ENCODE data around the gene HNRNPA0.

The HNRNPA0 gene

GRCh38 chr5:137754961-137755762 is 999 bp upstream of the HNRNPA0 start:
- no peak for DNase-seq (ENCODE audit: low read depth)

- DNase-seq (ENCODE audit: low read depth) = peak; percentile 15
Observed at GRCh38 chr5:137753691-137754187, 424 bp downstream of the HNRNPA0 start.

- DNase-seq (ENCODE audit: low read depth) = peak; percentile 16
Observed at GRCh38 chr5:137752905-137753690, 1.1 kb downstream of the HNRNPA0 start.

GRCh38 chr5:137751869-137752491 is 2.2 kb downstream of the HNRNPA0 start:
- no peak for DNase-seq (ENCODE audit: low read depth)

GRCh38 chr5:137750436-137750835 is 3.7 kb downstream of the HNRNPA0 start:
- DNase-seq (ENCODE audit: low read depth) = no peak

GRCh38 chr5:137747848-137748247 is 6.3 kb downstream of the HNRNPA0 start:
- DNase-seq (ENCODE audit: low read depth) = no peak

GRCh38 chr5:137743031-137743640 is 11.0 kb downstream of the HNRNPA0 start:
- DNase-seq (ENCODE audit: low read depth) = peak; percentile 53

GRCh38 chr5:137741718-137742117 is 12.4 kb downstream of the HNRNPA0 start:
- no peak for DNase-seq (ENCODE audit: low read depth)

- DNase-seq (ENCODE audit: low read depth) = no peak
Observed at GRCh38 chr5:137739737-137740136, 14.4 kb downstream of the HNRNPA0 start.

- DNase-seq (ENCODE audit: low read depth) = no peak
Observed at GRCh38 chr5:137738947-137739346, 15.2 kb downstream of the HNRNPA0 start.

- DNase-seq (ENCODE audit: low read depth) = no peak
Observed at GRCh38 chr5:137737349-137738131, 16.6 kb downstream of the HNRNPA0 start.

GRCh38 chr5:137736496-137736895 is 17.7 kb downstream of the HNRNPA0 start:
- DNase-seq (ENCODE audit: low read depth) = no peak

GRCh38 chr5:137735555-137736284 is 18.4 kb downstream of the HNRNPA0 start, which contains the start of gene KLHL3:
TSS of gene KLHL3 (minus strand) at chr5:137736089. CDS start at chr5:137735646, 443 bp downstream.
- DNase-seq (ENCODE audit: low read depth) = no peak

- no peak for DNase-seq (ENCODE audit: low read depth)
Observed at GRCh38 chr5:137734962-137735554, 19.1 kb downstream of the HNRNPA0 start.

GRCh38 chr5:137734331-137734730 is 19.8 kb downstream of the HNRNPA0 start:
- DNase-seq (ENCODE audit: low read depth) = no peak

- no peak for DNase-seq (ENCODE audit: low read depth)
Observed at GRCh38 chr5:137733922-137734321, 20.2 kb downstream of the HNRNPA0 start.

GRCh38 chr5:137733006-137733405 is 21.2 kb downstream of the HNRNPA0 start:
- no peak for DNase-seq (ENCODE audit: low read depth)

GRCh38 chr5:137731176-137731575 is 23.0 kb downstream of the HNRNPA0 start:
- DNase-seq (ENCODE audit: low read depth) = no peak

GRCh38 chr5:137730336-137730735 is 23.8 kb downstream of the HNRNPA0 start:
- no peak for DNase-seq (ENCODE audit: low read depth)

GRCh38 chr5:137728048-137728447 is 26.1 kb downstream of the HNRNPA0 start:
- no peak for DNase-seq (ENCODE audit: low read depth)

Measured in activated gamma-delta T cell treated with anti-CD3 and anti-CD28 coated beads, Interleukin-2, amount 50 U/mL, for 16 hours (primary cell).